GM20431 (cell line): ENCODE measurements around the gene RCE1.

ENCODE experiments used
- in situ Hi-C: fragments of 300-500 bp; cut with MseI, MboI; formaldehyde crosslinking; loops from one replicate; pipeline ENCODE4 v1.15.0; 2020; ENCODE audit warnings: low sequenced_read_pairs; ENCODE audit not compliant: unreplicated experiment

The RCE1 gene

DNA sequence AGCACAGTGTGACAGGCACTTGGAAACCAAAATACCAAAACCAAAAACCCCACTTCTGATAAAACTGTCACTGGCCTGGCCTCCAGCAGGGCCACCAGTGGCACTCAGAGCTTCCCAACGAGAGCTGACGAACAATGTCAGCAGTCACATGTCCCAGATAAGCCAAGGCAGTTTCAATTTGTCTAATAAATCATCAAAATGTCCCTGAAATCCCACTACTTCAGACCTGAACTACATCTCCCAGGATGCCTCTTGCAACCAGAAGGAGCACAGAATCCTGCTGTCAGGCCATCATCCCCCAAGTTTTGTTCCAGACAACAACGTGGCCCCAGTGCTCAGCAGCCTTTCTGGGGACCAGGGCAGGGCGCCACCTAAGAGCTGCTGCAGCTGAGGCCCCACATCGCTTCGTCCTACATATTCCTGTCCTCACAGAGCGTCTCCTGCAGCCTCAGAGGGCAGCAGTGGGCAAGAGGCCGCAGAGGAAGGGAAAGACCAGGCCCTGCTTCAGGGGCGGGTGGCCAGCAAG, 38.7 kb downstream of the RCE1 start:
- in situ Hi-C loops = no loop called here

DNA sequence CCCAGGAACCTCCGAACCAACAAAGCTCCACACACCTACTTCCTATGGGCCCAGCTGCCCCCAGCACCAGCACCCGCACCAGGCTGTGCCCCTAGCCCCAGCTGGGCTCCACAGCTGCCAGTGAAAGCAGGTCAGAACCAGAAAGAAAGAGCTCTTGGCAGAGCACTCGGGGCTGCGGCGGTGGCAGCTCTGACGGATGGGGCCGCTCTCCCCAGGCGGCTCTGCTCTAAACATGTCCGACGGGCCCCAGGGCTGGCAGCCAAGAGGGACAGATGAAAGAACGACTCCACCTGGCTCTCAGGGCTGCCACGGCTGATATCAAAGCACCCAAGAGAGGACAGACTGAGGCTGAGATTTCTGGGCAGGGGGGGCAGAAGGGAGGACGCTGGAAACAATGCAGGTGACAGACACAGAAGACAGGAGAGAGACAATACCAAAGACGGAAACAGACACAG, 39.3 kb downstream of the RCE1 start:
- in situ Hi-C loops = no loop called here

DNA sequence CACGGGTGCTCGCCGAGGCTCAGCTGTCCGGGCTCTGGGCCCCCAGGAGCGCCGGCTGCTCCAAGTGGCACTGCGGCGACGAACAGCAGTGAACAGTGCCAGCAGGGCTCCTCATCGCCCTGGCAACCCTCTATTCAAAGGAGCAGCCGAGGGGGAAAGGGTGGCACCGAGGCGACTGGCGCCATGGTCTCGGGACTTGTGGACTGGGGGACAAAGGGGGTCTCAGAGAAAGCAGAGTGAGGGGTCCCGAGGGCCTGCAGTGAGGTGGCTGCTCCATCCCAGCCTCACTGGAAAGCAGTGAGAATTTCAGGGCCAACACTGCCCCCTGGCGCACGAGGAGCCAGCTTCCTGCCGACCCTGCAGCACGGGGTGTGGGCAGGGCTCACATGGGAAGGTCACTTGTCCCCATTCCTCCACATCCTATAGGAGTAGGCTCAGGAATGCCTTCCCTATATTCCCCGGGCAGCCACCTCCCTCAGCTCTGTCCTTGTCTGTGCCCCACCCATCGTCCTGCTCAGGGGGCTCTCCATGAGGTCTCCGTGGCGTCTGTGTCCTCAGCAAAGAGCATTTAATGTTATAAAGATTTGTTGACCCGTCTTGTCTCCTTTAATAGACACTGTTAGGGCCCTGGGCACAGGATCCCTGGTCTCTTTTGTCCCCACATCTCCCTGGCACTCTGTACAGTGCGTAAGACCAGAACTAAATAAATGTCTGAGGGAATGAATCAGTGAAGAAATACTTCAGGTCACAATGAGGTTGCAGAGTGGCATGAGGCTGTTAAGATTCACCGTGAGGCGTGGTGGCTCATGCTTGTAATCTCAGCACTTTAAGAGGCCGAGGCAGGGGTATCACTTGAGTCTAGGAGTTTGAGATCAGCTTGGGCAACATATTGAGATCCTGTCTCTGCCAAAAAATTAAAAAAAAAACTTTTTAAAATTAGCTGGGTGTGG, 40.0 kb downstream of the RCE1 start:
- in situ Hi-C loops = no loop called here

DNA sequence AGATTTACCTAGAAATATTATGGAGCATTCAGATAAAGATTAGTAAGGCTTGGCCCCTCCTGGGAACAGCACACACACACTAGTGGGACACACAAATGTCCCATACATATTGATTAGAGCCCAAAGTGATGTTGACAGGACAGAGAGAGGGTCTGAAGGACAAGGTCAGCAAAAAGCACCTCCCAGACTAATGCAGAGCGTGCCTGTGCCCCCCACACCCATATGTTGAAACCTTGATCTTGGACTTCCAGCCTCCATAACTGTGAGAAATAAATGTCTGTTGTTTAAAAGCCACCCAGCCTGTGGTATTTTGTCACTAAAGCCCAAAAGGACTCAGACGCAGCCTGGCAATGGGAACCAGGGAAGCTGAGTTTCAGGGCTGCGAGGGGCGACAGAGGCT, 41.2 kb downstream of the RCE1 start:
- in situ Hi-C loops = no loop called here

DNA sequence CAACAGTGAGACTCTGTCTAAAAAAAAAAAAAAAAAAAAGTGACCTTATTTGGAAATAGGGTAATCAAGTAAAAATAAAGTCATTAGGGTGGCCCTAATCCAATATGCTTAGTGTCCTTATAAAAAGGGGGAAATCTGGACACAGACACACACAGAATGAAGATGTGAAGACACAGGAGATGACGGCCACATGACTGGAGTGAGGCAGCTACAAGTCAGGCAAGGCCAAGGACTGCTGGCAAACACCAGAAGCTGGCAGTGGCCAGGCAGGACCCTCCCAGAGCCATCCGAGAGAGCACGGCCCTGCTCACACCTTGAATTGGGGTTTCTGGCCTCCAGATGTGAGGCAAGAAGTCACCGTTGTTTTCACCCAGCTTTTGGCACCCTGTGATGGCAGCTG, 42.2 kb downstream of the RCE1 start:
- in situ Hi-C loops = no loop called here

DNA sequence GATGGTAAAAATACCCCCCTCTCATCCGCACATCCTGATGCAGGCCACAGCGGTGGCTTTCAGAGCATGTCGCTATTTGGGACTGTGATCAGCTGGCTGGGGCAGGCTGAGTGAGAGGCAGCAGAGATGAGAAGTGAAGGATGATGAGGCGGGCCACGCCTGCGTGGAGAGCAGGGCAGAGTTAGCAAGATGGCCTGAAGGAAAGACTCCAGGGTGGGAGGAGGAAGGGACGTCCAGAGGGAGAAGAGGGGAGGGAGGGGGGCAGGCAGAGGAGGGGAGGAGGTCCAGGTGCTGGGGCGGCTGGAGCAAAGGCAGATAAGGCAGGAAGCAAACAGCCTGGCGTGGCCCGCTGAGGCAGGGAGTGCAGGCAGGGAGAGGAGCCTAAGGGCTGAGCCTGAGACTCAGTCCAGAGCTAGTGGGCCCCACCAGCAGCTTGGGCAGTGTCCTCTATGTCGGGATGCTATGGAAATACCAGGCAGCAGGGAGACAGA, 42.8 kb downstream of the RCE1 start:
- in situ Hi-C loops = no loop called here

DNA sequence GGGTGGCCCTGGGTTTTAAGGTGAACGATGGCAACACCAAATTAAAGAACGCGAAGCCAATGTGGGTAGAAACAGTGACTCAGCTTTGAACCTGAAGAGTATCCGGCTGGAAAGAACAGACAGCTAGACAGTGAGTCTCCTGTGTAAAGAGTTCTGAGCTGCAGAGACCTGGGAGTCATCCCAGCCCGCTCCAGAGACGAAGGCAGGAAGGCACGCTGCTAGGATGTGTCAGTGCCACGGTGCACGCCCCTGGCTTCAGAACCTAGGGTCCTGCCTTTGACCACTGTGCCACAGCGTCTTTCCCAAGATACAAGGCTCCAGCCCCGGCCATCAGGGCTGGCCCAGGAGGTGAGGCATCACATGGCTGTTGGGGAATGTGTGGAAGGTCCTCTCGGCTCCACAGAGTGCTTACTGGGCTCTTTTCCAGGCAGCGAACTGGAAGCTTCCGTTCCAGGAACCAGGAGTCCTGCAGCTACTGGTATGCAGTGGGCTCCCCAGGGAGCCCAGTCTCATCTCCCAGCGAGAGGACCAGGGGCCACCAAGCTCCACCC, 43.5 kb downstream of the RCE1 start:
- in situ Hi-C loops = no loop called here

DNA sequence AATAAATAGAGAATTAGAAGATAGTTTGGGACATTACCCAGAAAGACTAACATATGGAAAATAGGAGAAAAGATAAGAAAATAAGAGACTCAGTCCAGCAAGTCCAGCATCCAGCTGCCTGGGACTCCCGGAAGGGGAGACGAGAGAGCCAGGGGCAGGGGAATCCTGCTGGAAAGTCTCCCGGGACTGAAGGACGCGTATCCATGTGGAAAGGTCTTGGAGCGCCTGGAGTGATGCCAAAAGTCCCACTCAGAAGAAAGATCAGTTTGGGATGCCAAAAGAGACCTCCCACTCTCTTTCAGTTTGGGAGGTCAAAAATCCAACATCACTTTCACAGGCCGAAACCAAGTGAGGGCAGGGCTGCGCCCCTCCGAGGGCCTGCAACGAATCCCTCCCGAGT, 44.3 kb downstream of the RCE1 start:
- in situ Hi-C loops = no loop called here

DNA sequence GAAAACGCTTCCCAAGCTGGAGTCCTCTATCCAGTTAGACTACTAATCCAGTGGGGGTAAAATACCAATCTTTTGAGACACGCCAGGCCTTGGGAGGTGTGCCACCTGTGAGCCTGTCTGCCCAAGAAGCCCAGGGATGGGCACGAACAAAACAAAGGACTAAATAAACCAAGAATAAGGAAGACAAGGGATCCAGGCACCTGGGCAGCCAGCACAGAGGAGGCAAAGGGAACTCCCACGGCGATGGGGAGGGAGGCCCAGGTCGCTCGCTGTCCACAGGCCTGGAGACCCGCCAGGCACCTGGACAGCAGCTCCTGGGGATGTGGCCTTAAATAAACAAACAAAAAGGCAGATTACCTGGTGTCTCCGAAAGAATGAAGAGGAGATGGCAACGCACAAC, 45.0 kb downstream of the RCE1 start:
- in situ Hi-C loops = no loop called here

DNA sequence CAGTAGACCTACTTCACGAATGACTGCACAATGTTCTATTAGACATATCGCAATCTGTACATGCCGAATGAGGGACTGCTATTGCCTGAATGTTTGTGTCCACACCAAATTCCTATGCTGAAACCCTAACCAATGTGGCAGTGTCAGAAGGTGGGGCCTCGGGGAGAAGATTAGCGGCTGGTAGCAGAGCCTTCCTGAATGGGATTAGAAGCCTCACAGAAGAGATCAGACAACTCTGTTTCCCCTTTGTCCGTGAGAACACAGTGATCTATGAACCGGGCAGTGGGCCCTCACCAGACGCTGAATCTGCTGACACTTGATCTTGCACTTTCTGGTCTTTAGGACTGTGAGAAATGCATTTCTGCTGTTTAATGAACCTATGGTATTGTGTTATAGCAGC, 46.7 kb downstream of the RCE1 start:
- in situ Hi-C loops = no loop called here

DNA sequence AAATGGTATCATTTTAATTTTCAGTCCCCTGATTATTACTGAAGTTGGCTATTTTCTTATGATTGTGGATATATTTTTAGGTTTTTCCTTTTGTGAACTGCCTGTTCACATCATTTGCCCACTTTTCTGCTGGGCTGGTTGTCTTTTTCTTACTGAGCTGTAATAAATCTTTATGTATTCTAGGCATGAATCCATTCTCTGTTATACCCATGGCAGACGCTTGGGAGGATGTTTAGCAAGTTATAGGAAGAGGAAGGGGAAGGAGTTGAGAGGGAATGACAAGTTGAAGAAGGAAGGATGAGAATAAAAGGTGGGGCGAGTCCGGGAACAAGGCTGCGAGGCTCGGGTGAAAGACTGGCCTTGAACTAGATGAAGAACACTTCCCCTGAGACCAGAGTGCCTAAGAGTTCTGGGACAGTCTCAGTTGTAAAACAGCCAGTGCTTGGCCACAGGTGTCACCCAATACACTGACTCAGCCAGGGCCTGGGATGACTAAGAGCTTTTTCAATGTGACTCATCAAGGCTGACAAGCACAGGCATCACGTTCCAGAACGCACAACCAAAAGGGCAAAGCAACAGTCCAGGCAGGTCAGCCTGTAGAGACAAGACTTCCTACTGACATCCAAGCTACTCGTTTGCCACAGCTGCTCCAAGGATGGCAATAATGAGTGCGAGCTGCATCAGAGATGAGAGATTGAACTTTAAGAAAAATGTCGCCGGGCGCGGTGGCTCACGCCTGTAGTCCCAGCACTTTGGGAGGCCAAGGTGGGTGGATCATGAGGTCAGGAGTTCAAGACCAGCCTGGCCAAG, 48.8 kb downstream of the RCE1 start:
- in situ Hi-C loops = no loop called here

DNA sequence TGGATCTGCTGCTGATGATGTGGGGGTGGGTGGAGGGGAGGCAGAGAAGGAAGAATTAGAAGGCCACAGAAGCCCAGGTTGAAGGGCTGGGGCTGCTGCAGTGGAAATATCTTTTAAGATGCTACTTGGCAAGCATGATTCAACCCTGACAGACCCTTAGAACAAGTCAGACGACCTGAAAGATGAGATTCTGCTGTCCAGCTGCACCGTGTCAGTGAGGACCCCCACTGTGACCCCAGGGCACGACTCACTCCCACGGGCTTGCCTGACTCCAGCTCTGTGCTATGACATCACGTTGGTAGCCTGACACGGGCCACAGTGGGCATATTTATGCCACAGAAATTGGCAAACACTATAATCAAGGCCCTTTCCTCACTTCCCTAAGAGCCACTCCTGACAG, 49.7 kb downstream of the RCE1 start:
- in situ Hi-C loops = no loop called here

DNA sequence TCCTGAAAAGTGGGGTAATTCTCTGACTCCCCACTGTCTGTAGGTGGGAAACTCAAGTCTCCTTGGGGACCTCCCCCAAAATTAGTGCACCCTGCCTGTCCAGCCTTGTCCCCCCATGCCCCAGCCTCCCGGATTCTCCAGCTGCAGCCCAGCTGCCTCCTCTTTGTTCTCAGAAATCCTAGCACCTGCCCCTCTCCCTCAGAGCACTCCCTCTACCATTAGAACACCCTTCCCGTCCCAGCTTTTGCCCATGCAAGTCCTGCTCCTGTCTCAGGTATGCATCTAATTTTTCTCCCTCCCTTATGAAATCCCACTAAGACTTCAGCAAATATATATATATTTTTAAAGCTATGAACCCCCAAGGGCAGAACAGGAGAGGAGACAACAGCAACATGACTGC, 50.9 kb downstream of the RCE1 start:
- in situ Hi-C loops = no loop called here
